ELF-1 (cell line): ENCODE results near the gene PKD1L1.

Experiments used
- DNase-seq: peaks from one replicate; pipeline ENCODE4 v3.0.0-alpha.2; 2016; ENCODE audit warnings: low read depth, low spot score

PKD1L1 gene

GRCh38 chr7:47739301-47739875 lies 208.9 kb downstream of the PKD1L1 start:
- peak; percentile 58 for DNase-seq

GRCh38 chr7:47738563-47739166 lies 209.6 kb downstream of the PKD1L1 start:
- peak; percentile 41 for DNase-seq

- no peak for DNase-seq
These were observed 210.7 kb downstream of the PKD1L1 start for GRCh38 chr7:47737601-47738000.

- DNase-seq = no peak
These were observed 212.6 kb downstream of the PKD1L1 start for GRCh38 chr7:47735431-47736345.

- no peak for DNase-seq
These were observed 213.3 kb downstream of the PKD1L1 start for GRCh38 chr7:47734949-47735291.

- DNase-seq = no peak
These were observed 213.8 kb downstream of the PKD1L1 start for GRCh38 chr7:47734287-47734948.

- no peak for DNase-seq
These were observed 218.1 kb downstream of the PKD1L1 start for GRCh38 chr7:47730142-47730541.

- DNase-seq = no peak
These were observed 222.1 kb downstream of the PKD1L1 start for GRCh38 chr7:47726047-47726726.

GRCh38 chr7:47725031-47725780 lies 223.1 kb downstream of the PKD1L1 start:
- no peak for DNase-seq
